Measurements from ENCODE around the gene DNAJC6. TPM values are rescaled to one million over a fixed set of nuclear protein-coding genes. Genes with fewer than 3 reads are reported as not detected.

Gene DNAJC6
- total and polyA plus RNA-seq, 2 of the 13 experiments (the other 11 are each of a cell fraction or from before 2014, with no cell fraction given): 1.0 to 1.6 TPM

DNA sequence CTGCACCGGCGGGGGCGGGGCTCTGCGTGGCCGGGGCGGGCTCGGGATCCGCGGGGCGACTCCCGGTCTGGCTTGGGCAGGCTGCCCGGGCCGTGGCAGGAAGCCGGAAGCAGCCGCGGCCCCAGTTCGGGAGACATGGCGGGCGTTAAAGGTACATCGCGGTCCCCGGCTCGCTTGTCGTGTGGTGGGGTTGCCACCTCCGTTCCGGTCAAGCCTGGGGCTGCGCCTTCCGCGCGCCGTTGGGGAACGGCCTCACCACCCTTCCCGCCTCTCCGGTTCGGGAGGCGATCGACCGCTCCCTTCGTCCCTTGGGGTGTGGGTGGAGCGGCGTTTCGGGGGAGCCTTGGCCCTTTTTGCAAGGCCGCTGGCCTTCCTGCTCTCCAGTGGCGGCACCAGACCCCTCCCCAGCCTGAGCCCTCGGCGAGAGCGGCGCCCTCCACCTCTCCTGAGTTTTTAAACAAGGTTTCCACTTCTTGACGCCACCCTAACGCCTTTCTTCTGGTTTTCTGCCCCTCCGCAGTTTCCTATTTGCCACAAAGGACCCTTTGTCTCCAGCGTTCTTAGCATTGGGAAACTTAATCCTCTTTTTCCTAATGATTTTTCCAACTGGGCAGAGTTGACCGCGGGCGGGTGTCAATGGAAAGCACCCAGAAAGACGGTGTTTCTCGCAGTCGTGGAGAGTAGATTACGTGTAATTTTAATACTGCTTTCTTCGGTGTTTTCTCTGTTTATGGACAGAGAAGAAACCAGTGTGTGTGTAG lies 111.4 kb downstream of the DNAJC6 start, which contains the start of the genes LEPR and LEPROT (continued):
- TF ChIP-seq, protein P1, sequence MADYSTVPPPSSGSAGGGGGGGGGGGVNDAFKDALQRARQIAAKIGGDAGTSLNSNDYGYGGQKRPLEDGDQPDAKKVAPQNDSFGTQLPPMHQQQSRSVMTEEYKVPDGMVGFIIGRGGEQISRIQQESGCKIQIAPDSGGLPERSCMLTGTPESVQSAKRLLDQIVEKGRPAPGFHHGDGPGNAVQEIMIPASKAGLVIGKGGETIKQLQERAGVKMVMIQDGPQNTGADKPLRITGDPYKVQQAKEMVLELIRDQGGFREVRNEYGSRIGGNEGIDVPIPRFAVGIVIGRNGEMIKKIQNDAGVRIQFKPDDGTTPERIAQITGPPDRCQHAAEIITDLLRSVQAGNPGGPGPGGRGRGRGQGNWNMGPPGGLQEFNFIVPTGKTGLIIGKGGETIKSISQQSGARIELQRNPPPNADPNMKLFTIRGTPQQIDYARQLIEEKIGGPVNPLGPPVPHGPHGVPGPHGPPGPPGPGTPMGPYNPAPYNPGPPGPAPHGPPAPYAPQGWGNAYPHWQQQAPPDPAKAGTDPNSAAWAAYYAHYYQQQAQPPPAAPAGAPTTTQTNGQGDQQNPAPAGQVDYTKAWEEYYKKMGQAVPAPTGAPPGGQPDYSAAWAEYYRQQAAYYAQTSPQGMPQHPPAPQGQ (CRISPR knock-in tag; IDR thresholded peaks at IDR 0.05; ENCODE audit: borderline replicate concordance): no peak
- no peak for TF ChIP-seq ZSCAN20 (CRISPR knock-in tag; IDR thresholded peaks at IDR 0.05; ENCODE audit: borderline replicate concordance)
- no peak for TF ChIP-seq HMGA1 (CRISPR knock-in tag; conservative IDR thresholded peaks at IDR 0.05)
- no peak for TF ChIP-seq AGO1 (IDR thresholded peaks at IDR 0.05; ENCODE audit: low read depth, low read length, poor library complexity, severe bottlenecking)
- TF ChIP-seq, protein P2, sequence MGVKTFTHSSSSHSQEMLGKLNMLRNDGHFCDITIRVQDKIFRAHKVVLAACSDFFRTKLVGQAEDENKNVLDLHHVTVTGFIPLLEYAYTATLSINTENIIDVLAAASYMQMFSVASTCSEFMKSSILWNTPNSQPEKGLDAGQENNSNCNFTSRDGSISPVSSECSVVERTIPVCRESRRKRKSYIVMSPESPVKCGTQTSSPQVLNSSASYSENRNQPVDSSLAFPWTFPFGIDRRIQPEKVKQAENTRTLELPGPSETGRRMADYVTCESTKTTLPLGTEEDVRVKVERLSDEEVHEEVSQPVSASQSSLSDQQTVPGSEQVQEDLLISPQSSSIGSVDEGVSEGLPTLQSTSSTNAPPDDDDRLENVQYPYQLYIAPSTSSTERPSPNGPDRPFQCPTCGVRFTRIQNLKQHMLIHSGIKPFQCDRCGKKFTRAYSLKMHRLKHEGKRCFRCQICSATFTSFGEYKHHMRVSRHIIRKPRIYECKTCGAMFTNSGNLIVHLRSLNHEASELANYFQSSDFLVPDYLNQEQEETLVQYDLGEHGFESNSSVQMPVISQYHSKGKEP (CRISPR knock-in tag; IDR thresholded peaks at IDR 0.05): 0 out of 2 replicates have a peak, but pooled peaks have one; percentile 23
- no peak for TF ChIP-seq ZNF24 (IDR thresholded peaks at IDR 0.05)
- no peak for TF ChIP-seq ZNF124 (CRISPR knock-in tag; IDR thresholded peaks at IDR 0.05)
- TF ChIP-seq MED13 (CRISPR knock-in tag; IDR thresholded peaks at IDR 0.05): no peak
- TF ChIP-seq, protein P3, sequence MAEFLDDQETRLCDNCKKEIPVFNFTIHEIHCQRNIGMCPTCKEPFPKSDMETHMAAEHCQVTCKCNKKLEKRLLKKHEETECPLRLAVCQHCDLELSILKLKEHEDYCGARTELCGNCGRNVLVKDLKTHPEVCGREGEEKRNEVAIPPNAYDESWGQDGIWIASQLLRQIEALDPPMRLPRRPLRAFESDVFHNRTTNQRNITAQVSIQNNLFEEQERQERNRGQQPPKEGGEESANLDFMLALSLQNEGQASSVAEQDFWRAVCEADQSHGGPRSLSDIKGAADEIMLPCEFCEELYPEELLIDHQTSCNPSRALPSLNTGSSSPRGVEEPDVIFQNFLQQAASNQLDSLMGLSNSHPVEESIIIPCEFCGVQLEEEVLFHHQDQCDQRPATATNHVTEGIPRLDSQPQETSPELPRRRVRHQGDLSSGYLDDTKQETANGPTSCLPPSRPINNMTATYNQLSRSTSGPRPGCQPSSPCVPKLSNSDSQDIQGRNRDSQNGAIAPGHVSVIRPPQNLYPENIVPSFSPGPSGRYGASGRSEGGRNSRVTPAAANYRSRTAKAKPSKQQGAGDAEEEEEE (CRISPR knock-in tag; IDR thresholded peaks at IDR 0.05; ENCODE audit: borderline replicate concordance): no peak
- no peak for TF ChIP-seq TBP (CRISPR knock-in tag; IDR thresholded peaks at IDR 0.05)
- TF ChIP-seq, protein P4, sequence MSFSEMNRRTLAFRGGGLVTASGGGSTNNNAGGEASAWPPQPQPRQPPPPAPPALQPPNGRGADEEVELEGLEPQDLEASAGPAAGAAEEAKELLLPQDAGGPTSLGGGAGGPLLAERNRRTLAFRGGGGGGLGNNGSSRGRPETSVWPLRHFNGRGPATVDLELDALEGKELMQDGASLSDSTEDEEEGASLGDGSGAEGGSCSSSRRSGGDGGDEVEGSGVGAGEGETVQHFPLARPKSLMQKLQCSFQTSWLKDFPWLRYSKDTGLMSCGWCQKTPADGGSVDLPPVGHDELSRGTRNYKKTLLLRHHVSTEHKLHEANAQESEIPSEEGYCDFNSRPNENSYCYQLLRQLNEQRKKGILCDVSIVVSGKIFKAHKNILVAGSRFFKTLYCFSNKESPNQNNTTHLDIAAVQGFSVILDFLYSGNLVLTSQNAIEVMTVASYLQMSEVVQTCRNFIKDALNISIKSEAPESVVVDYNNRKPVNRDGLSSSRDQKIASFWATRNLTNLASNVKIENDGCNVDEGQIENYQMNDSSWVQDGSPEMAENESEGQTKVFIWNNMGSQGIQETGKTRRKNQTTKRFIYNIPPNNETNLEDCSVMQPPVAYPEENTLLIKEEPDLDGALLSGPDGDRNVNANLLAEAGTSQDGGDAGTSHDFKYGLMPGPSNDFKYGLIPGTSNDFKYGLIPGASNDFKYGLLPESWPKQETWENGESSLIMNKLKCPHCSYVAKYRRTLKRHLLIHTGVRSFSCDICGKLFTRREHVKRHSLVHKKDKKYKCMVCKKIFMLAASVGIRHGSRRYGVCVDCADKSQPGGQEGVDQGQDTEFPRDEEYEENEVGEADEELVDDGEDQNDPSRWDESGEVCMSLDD (CRISPR knock-in tag; IDR thresholded peaks at IDR 0.05; ENCODE audit: borderline replicate concordance): peak; percentile 68; the same call in 1 of the 2 replicates
- peak in 1 of 2 experiments; percentile 72; a peak in 2 of 4 replicates for TF ChIP-seq KLF16 (CRISPR knock-in tag; IDR thresholded peaks at IDR 0.05)
- TF ChIP-seq, protein P5, sequence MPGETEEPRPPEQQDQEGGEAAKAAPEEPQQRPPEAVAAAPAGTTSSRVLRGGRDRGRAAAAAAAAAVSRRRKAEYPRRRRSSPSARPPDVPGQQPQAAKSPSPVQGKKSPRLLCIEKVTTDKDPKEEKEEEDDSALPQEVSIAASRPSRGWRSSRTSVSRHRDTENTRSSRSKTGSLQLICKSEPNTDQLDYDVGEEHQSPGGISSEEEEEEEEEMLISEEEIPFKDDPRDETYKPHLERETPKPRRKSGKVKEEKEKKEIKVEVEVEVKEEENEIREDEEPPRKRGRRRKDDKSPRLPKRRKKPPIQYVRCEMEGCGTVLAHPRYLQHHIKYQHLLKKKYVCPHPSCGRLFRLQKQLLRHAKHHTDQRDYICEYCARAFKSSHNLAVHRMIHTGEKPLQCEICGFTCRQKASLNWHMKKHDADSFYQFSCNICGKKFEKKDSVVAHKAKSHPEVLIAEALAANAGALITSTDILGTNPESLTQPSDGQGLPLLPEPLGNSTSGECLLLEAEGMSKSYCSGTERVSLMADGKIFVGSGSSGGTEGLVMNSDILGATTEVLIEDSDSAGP (CRISPR knock-in tag; IDR thresholded peaks at IDR 0.05; ENCODE audit: borderline replicate concordance): peak; percentile 99
- no peak for TF ChIP-seq AKAP8 (CRISPR knock-in tag; IDR thresholded peaks at IDR 0.05)
- no peak for TF ChIP-seq ZFP36L2 (CRISPR knock-in tag; IDR thresholded peaks at IDR 0.05)
- TF ChIP-seq ARNTL (CRISPR knock-in tag; IDR thresholded peaks at IDR 0.05): no peak
- TF ChIP-seq ZNF766 (CRISPR knock-in tag; IDR thresholded peaks at IDR 0.05; ENCODE audit: borderline replicate concordance): no peak
- no peak for TF ChIP-seq ZNF567 (CRISPR knock-in tag; IDR thresholded peaks at IDR 0.05; ENCODE audit: borderline replicate concordance)
- TF ChIP-seq ZNF607 (CRISPR knock-in tag; IDR thresholded peaks at IDR 0.05; ENCODE audit: borderline replicate concordance): no peak
